Central memory CD4-positive, alpha-beta T cell (primary cell): ENCODE results near the gene SMIM10.
"Not testable (repeated sequence)": the region's sequence is repeated elsewhere in the genome, so short reads cannot be mapped to it uniquely, and the experiment has no call there.

Source experiments
- DNase-seq: peaks from one replicate; pipeline ENCODE4 v3.0.0; 2022
- total RNA-seq, 3 experiments: gene quantifications; one replicate each; lab custom pipeline; 2026; lab: John Stamatoyannopoulos, UW

The SMIM10 gene
- 0 reads per million in 3 experiments for total RNA-seq

- no peak for DNase-seq
Measured at GRCh38 chrX:134990801-134991481, at the start of gene SMIM10. TSS of gene SMIM10 (plus strand) at chrX:134990991. CDS start at chrX:134991096, 105 bp downstream.

- DNase-seq: not testable (repeated sequence)
Measured at GRCh38 chrX:134946364-134946763, 44.4 kb upstream of the SMIM10 start.

DNA sequence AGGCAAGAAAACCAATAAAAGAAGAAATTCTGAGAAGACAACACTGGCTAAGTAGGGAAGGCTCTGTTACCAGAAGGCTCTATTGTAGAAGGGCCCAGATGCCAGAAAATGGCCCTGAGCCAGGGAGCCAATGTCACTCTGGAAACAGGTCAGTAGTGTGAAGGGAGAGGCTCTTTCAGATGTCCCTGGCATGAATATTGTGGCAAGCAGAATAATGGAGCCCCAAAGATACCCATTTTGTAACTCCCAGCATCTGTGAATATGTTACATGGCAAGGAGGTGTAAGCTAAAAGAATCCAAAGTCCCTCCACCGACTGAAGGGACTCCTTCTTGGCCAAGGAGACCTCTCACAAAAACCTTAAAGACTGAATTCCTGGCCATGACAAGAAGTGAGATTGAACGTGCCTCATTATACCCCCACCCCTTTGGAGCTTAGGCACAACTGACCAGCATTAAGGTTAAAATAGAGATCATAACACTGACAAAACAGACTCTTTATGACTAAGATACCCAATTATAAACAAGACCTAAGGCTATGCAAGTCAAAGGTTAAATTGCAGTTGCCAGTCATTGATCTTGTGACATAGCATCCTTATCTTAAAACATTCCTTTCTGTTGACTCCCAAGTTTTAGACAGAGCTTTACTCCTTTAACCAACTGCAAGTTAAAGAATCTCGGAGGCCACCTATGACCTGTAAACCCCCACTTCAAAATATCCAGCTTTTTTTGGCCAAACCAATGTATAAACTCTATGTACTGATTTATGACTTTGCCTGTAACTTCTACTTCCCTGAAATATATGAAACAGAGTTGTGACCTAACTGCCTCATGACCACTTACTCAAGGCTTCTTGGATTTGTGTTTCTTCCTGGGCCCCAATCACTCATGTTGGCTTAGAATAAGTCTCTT, 42.2 kb upstream of the SMIM10 start:
- DNase-seq: no peak

DNA sequence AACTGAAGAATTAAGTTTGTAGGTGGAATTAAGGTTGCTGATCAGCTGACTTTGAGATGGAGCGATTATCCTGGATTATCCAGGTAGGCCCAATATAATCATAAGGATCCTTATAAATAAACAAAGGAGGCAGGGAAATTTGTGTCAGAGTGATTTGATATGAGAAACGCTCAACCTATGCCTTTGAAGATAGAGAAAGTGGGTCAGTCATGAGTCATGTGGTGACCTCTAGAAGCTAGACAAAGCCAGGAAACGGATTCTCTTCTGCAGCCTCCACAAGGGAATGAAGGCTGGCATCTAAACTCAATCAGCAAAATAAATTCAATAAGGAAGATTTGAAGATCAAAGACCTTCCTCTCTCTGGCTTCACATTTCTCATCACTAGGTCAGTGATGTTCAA, 41.5 kb upstream of the SMIM10 start:
- DNase-seq: no peak

DNA sequence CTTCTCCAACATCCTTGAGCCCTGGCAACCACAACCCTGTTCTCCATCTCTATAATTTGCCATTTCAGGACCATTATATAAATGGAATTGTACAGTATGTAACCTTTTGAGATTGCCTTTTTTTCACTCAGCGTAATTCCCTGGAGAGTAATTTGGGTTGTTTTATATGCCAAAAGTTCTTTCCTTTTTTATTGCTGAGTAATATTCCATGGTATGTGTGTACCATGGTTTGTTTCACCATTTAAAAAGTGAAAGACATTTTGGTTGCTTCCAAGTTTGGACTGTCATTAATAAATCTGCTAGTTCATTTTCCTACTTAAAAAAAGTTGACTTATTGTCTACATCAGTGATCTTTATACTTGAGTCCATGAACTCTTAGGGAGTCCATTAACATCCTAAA, 33.0 kb upstream of the SMIM10 start:
- DNase-seq: no peak

DNA sequence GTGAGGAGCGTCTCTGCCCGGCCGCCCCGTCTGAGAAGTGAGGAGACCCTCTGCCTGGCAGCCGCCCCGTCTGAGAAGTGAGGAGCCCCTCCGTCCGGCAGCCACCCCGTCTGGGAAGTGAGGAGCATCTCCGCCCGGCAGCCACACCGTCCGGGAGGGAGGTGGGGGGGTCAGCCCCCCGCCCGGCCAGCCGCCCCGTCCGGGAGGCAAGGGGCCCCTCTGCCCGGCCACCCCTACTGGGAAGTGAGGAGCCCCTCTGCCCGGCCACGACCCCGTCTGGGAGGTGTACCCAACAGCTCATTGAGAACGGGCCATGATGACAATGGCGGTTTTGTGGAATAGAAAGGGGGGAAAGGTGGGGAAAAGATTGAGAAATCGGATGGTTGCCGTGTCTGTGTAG, 30.4 kb upstream of the SMIM10 start:
- DNase-seq: not testable (repeated sequence)

GRCh38 chrX:134963041-134963440, 27.8 kb upstream of the SMIM10 start:
- DNase-seq: no peak

DNA sequence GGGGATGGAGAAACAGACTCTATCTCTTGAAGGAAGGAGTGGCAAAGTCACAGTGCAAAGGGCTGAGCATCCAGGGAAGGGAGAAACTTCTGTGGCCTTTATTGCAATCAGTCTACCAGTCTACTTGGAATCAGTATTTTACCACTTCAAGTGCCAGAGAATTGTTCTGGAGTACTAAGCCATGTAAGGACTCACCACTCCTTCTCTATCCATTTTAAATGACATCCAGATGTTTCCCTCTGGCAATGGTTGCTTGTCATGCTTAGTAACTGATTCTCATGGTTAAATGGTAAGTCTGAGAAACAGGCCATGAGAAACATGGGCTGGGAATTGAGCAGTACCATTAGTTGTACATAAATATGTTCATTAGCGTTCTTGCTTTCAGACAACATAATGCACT, 21.1 kb upstream of the SMIM10 start:
- no peak for DNase-seq

- DNase-seq: no peak
Measured at GRCh38 chrX:134971926-134972325, 18.9 kb upstream of the SMIM10 start.

DNA sequence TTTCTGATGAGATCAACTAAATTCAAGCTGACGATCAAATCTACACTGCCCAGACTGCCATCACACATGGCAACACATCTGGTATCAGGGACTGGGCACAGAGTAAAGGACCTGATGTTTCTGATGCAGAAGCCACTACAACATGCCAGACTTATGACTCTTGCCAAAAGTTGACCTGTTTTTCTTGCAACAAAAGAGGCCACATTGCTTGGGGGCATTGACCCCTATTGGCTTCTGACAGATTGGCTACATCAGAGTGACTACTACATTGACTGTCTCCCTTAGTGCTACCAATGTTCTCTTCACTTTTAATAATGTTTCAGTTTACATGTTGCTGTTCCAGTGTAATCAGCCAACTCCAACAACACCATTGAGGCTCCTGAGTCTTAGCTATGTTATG, 15.3 kb upstream of the SMIM10 start:
- DNase-seq: no peak

DNA sequence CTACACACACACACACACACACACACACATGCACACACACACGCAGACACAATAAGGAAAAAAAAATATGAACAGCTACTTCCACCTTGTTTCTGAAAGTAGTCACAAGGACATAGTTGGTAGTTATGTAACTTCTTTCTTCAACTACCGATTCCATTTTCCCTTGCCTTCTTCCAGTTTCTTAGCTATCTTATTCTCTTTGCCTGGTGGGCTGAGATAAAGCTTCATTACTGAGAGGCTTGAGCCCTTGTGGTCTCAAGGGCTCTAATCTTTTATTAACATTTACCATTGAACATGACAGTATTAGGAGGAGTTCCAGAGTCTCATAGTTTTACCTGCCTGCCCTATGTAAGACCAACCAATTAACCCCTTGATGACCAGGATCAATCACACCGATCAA, 8.9 kb upstream of the SMIM10 start:
- no peak for DNase-seq

- no peak for DNase-seq
Measured at GRCh38 chrX:134982748-134983147, 8.0 kb upstream of the SMIM10 start.

DNA sequence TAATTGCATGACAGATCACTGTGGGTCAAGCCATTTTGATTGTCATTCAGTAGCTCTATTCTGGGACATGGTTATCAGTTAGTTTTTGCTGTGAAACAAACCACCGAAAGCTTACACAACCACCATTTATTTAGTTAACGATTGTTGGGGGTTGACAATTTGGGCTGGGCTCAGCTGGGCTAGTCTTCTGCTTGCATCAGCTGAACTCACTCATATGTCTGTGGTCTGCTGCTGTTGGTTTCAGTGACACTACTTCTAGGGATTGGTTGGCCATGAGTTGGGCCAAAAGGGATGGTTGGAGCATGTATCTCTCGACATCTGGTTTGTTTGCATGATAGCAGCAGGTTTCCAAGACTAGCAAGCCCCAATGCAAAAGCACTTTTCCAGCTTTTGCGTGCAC, 5.3 kb upstream of the SMIM10 start:
- no peak for DNase-seq

DNA sequence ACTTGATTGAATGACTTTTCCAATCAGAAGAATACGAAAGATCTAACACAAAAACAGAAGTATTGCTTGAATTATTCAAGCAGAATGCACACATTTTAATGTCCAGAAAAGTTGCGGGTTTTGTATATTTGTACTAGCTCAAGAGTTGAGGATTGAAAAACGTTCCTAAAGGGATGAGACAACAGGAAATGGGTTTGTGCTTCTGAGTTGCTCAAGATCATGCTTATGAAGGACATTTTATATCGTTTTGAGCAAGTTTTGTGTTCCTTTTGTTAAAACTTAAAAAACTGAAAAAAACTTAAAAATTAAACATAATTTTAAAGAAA, 353 bp upstream of the SMIM10 start:
- no peak for DNase-seq

- no peak for DNase-seq
Measured at GRCh38 chrX:134997646-134998045, 6.9 kb downstream of the SMIM10 start.

GRCh38 chrX:134998246-134998645, 7.5 kb downstream of the SMIM10 start:
- no peak for DNase-seq

GRCh38 chrX:134999469-134999868, 8.7 kb downstream of the SMIM10 start:
- no peak for DNase-seq

DNA sequence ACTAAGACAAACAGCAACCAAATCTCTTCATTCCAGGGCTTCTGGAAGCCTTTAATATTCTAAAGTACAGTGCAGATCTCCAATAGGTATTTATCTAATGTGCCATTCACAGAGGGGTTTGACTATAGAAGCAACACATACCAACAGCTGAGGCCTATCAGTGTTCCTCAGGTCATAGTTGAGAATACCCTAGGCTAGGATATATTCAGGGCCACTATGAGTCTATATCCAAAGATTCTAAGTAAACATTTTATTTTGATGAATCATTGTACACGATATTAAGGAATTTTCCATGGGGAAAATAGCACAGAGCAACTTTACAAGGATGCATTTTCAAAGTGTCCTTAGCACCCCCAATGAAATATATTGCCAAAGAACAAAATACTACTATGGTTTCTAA, 9.7 kb downstream of the SMIM10 start:
- DNase-seq: no peak

DNA sequence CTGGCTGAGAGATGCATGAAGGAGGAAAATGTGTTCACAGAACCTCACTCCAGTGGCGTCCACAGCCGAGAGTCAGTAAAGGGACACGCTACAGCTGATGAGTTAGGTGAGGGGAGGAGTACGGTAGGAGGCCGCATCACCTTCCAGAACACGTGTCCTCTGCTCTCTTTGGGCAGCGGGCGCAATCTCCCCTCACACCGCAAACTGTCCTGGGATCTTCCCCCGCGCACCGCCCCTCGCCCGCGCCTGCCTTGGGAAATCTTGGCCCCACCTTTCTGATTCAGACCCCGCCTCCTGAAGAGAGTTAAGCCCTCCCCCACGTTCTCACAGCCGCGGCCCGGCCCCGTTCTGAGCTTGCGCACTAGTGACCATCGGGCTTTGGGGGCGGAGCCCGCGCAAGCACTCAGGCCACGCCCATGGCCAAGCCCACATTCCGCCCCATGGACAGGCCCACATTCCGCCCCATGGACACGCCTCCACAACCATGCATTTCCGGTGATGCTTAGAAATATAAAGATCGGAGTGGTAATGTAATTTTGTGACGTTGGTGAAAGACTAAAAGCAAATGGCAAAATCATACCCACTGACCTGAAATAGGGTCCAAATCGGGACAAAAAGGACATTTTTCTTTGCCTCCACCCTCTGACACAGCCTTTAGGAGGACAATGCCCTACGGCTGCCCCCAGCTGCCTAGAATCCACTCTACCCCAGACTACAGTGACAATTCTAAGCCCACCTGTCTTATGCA, 13.3 kb downstream of the SMIM10 start:
- peak; percentile 86 for DNase-seq

GRCh38 chrX:135006187-135006586, 15.4 kb downstream of the SMIM10 start:
- DNase-seq: no peak

- no peak for DNase-seq
Measured at GRCh38 chrX:135009057-135009610, 18.3 kb downstream of the SMIM10 start.

GRCh38 chrX:135009838-135010237, 19.0 kb downstream of the SMIM10 start:
- DNase-seq: no peak

DNA sequence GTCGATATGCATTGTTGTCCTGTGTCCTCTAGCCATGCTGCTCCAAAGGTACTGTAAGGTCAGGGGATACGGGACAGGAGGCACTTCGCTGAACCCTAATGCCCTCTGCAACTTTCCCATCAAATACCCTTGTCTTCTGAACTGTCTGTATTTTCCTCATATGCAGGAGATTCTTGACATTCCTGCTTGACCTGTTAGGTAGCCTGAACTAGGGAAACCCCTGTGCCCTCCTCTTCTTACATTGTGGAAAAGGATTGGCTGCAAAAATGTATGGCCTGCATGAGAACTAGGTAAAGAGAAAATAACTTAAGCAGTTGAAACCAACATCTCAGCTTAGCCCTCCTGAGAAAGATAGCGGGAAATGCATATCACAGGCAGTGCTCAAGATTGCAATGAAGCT, 20.1 kb downstream of the SMIM10 start:
- no peak for DNase-seq
